NB4 (cell line): Measurements from ENCODE around the gene PFKFB3.

Experiments
- DNase-seq: peaks from one replicate; pipeline ENCODE4 v3.0.0; 2010; ENCODE audit warnings: low read depth
- H3K4me3 ChIP-seq: one replicate; pipeline ENCODE4 v1.5.1; 2011; ENCODE audit warnings: mild to moderate bottlenecking, low read depth, low read length, moderate library complexity
- CTCF ChIP-seq: IDR thresholded peaks from one replicate; pipeline ENCODE4 v1.5.1; 2012; ENCODE audit warnings: low read depth, low read length
- MAX ChIP-seq: IDR thresholded peaks from 2 replicates; pipeline ENCODE4 v1.6.1; 2011; ENCODE audit warnings: low read depth, low read length
- MYC ChIP-seq: IDR thresholded peaks from 2 replicates; pipeline ENCODE4 v1.6.1; 2011; ENCODE audit warnings: low read depth, low read length
- POLR2A ChIP-seq: IDR thresholded peaks from 2 replicates; pipeline ENCODE4 v1.6.1; 2011; ENCODE audit warnings: mild to moderate bottlenecking; ENCODE audit not compliant: insufficient read length; ENCODE audit errors: extremely low read depth

Gene PFKFB3

GRCh38 chr10:6170638-6171037, 32.1 kb upstream of the PFKFB3 start:
- no peak overlapping the region for H3K4me3 ChIP-seq
- DNase-seq, result no peak
- TF ChIP-seq CTCF, result no peak
- no peak for TF ChIP-seq MYC
- no peak for TF ChIP-seq MAX
- no peak for TF ChIP-seq POLR2A

- no peak for TF ChIP-seq CTCF
- TF ChIP-seq POLR2A, result no peak
- TF ChIP-seq MAX, result no peak
- peak; percentile 87 for DNase-seq
- H3K4me3 ChIP-seq, result no peak overlapping the region
Observed at GRCh38 chr10:6171881-6172695, 30.6 kb upstream of the PFKFB3 start.

- TF ChIP-seq CTCF (peak; percentile 48), MYC (no peak), POLR2A (no peak)
- DNase-seq, result peak; percentile 70
- no peak overlapping the region for H3K4me3 ChIP-seq
Observed at GRCh38 chr10:6173203-6173602, 29.5 kb upstream of the PFKFB3 start.

- DNase-seq, result no peak
- no peak overlapping the region for H3K4me3 ChIP-seq
- TF ChIP-seq POLR2A (no peak), CTCF (no peak), MYC (no peak), MAX (no peak)
Observed at GRCh38 chr10:6174201-6174874, 28.4 kb upstream of the PFKFB3 start.

- DNase-seq, result no peak
- no peak for TF ChIP-seq MAX
- H3K4me3 ChIP-seq, result no peak overlapping the region
Observed at GRCh38 chr10:6175329-6176055, 27.2 kb upstream of the PFKFB3 start.

GRCh38 chr10:6176691-6177231, 26.0 kb upstream of the PFKFB3 start:
- no peak overlapping the region for H3K4me3 ChIP-seq
- no peak for TF ChIP-seq MAX
- no peak for TF ChIP-seq CTCF
- TF ChIP-seq POLR2A, result no peak
- no peak for TF ChIP-seq MYC
- DNase-seq, result no peak
